GM18507 (cell line): Measurements from ENCODE around the gene PLEKHG1.
A peak's percentile ranks its signal among the peaks of the same experiment; 100 is the strongest.

ENCODE experiments used
- DNase-seq: peaks from one replicate; pipeline ENCODE4 v3.0.0; 2011; ENCODE audit warnings: low read depth; ENCODE audit not compliant: insufficient read length; ENCODE audit errors: extremely low spot score
- FAIRE-seq: peaks from 2 replicates; lab custom pipeline; 2011; peaks lifted over from hg19 to GRCh38; lab: Jason Lieb, UNC

Gene PLEKHG1

GRCh38 chr6:150634964-150635292 lies 35.2 kb downstream of the PLEKHG1 start:
- DNase-seq (no peak), FAIRE-seq (no peak)

DNA sequence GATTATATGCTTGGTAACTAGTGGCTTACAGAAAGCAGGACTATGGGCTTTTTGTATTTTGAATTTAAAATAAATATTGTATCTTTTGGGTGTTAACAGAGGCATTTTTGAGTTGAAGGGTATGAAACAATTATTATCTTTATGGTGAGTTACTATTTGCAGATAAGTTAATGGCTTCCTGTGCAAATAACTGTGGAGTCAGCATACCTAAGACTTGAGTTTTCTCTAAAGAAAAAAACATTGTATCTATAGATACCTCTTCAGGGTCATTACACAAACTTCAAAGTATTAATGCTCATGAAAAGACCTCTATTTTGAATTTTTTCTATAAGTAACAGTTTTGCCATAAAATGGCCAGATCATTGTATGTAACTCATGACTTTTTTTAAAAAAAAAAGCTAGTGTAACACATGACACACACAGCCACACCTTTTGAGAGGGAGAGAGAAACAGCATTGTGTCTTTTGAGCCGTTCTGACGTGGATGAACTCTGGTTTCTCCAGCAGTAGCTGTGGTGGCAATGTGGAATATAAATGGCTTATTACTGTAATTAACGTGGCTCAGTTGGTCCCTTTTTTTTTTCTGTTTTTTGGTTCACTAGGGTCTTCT lies 36.3 kb downstream of the PLEKHG1 start:
- FAIRE-seq: peak; percentile 73

DNA sequence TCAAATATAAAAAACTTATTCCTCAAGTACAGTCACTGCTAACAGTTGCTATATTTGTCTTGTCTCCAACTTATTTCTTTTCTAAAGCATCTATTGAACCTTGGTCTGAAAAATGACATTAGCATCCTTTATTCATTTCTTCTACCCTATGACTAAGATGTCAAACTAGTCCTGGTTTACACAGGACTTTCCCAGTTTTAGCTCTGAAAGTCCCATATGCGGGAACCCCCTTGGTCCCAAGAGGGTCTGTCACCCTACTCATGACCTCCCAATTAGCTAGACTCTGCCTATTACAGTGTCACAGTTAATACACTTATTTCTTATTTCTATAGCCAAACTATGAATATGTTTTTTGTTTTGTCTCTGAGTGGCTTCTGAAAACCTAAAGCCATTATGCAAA lies 37.1 kb downstream of the PLEKHG1 start:
- peak; percentile 61 for FAIRE-seq
- no peak for DNase-seq

More for the DNA sequence above, 36.3 kb downstream of the PLEKHG1 start:
- DNase-seq: no peak

DNA sequence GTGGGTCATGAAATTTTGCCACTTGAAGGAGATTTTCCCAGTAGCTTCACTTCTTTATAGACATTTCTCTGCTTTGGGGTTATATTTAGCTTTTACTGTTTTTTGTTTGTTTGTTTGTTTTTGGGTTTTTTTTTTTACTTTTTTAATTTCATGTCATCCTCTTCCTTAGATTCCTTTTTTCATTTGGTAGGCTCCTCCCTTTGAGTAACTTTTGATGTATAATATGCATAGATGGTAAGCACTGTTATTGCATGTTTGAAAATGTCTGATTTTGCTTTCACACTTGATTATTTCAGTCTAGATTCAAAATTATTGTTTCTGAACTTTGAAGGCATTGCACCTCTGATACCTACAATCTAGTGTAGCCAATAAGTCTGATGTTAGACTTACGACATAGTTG lies 37.6 kb downstream of the PLEKHG1 start:
- no peak for FAIRE-seq

GRCh38 chr6:150638267-150638666 lies 38.6 kb downstream of the PLEKHG1 start:
- DNase-seq (no peak), FAIRE-seq (no peak)

More for the DNA sequence above, 37.6 kb downstream of the PLEKHG1 start:
- DNase-seq: no peak

- no peak for DNase-seq
- no peak for FAIRE-seq
Measured at GRCh38 chr6:150638765-150639164, 39.1 kb downstream of the PLEKHG1 start.

- DNase-seq (no peak), FAIRE-seq (peak; percentile 72)
Measured at GRCh38 chr6:150639823-150640331, 40.2 kb downstream of the PLEKHG1 start.

- DNase-seq (no peak), FAIRE-seq (peak; percentile 70)
Measured at GRCh38 chr6:150640556-150641209, 41.0 kb downstream of the PLEKHG1 start.

DNA sequence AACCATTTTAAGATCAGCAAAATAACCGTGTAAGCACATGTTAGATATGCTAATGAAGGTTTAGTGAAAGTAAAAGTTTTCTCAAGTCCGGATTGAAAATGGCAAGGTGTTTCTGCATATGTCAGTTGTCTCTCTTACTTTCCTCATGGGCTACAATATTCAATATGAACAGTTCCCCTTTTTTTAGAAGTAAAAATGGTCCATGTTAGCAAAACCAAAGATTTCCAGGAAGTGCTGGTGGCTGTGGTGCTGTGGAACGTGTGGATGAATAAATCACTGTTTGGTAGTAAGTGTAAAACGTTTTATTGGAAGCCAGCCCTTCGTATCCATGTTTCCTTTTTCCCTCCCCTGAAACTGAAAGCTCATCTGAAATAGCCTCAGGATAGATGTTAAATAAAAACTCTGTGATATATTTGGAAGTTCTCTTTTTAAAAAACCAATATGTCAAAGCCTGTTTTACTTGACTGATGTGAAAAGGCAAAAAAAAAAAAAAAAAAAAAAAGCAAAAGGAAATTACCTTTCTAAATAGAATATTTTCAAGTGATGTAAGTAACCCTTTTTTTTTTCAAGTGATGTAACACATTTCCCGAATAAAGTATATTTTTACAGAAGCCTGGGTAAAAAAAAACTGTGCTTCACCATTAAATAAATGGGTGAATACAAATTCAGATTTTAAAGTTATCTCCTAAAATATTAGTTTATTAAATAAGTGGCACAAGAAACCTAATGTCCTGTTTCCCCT lies 41.9 kb downstream of the PLEKHG1 start:
- FAIRE-seq (peak; percentile 83), DNase-seq (no peak)

- FAIRE-seq: no peak
- no peak for DNase-seq
Measured at GRCh38 chr6:150646228-150646627, 46.5 kb downstream of the PLEKHG1 start.

DNA sequence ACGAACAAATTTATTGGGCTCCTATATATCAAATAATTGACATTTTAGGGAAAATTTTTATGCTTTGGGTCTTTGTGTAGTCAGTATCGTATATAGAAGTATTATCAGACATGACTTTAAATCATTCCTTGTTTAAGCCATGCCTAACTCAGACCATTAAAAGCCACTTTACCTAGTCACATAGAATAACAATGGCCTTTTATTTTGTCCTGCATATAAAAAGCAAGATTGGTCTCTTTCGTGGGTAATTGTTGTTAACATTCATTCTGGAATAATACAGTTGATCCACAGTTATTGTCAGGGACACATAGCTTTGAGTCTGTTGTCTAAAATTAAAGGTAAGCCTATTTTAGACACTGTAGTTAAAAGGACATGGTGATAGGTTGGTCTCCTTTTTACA lies 47.4 kb downstream of the PLEKHG1 start:
- no peak for DNase-seq
- no peak for FAIRE-seq
